GM12865 (cell line): ENCODE data around the gene LRTM1.

Experiments
- DNase-seq: peaks from one replicate; pipeline ENCODE4 v3.0.0; 2010; ENCODE audit warnings: low read depth
- H3K4me3 ChIP-seq: 2 replicates; pipeline ENCODE4 v1.5.1; 2011; ENCODE audit warnings: mild to moderate bottlenecking, low read depth, low read length, control low read depth
- TF ChIP-seq, protein P1 (sequence below): IDR thresholded peaks from 2 replicates; pipeline ENCODE4 v1.5.1; 2011; ENCODE audit warnings: low read length, control low read depth, low read depth, inconsistent platforms; ENCODE audit not compliant: insufficient read depth; ENCODE audit errors: missing control alignments

LRTM1 gene

DNA sequence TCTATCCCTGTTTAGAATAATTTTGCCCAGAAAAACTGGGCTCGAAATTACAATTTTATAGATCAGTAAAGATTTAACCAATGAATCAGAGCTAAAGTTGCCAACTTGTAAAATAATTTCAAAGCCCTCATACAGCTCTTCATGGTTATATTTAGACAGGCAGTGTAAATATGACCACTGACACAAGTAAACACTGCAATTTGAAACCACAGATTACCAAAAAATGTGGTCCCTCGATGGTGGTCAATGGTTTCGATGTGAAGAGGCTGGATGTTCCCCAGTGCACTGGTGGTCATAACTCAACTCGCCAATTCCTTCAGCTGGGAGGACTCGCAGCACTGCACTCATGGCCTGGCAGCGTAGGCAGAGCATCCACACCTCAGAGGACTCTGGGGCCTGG is 28.6 kb downstream of the LRTM1 start:
- DNase-seq: no peak
- TF ChIP-seq, protein P1, sequence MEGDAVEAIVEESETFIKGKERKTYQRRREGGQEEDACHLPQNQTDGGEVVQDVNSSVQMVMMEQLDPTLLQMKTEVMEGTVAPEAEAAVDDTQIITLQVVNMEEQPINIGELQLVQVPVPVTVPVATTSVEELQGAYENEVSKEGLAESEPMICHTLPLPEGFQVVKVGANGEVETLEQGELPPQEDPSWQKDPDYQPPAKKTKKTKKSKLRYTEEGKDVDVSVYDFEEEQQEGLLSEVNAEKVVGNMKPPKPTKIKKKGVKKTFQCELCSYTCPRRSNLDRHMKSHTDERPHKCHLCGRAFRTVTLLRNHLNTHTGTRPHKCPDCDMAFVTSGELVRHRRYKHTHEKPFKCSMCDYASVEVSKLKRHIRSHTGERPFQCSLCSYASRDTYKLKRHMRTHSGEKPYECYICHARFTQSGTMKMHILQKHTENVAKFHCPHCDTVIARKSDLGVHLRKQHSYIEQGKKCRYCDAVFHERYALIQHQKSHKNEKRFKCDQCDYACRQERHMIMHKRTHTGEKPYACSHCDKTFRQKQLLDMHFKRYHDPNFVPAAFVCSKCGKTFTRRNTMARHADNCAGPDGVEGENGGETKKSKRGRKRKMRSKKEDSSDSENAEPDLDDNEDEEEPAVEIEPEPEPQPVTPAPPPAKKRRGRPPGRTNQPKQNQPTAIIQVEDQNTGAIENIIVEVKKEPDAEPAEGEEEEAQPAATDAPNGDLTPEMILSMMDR: no peak
- no peak overlapping the region for H3K4me3 ChIP-seq

DNA sequence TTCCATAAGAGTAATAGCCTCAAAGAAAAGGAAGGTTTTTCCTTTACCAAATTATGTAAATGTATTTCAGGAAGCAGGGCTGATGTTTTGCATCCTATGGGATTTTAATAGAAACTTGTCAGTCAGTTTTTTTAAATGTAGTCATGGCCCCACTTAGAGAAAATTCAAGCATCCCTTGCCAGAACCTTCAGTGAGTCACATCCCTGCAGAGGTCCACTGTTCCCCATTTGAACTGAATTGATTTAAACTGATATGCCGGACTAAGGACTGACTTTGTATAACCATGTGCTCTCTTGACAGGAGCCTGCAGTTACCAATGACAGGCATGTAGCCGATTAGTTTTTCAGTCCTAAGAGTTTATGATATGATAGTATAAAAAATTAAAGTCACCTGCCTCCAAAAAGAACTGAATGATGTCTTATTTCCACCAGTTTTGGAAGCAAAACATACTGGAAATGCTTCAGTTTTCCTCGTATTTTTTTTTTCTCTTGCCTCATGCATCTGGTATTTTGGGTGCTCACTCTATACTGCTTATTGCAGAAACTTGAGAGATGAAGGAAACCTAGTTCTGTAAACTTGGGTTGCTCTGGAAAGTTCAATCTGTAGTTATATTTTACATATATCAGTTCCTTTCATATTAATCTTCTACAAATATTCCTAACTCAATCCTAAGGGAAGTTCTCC is 30.7 kb downstream of the LRTM1 start:
- no peak for DNase-seq
- no peak overlapping the region for H3K4me3 ChIP-seq
- TF ChIP-seq, protein P1: no peak

DNA sequence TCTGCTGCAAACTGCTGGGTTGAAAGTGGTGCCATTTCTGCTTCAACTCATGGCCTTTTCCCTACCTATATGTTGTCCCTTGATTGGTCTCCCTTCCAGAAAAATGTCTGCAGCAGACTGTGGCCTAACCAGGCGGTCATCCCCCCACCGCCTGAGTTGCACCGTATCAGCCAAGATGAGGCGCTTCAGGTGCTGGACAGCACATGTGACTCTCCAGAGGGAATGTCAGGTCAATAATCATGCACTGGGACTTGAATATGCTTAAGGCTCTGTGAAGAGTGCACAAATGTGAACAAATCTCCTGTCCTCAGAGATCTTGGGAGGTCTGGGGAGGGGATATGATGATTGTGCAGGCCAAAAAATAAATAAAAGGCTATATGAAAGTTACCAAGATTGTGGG is 32.2 kb downstream of the LRTM1 start:
- TF ChIP-seq, protein P1: no peak
- no peak for DNase-seq

DNA sequence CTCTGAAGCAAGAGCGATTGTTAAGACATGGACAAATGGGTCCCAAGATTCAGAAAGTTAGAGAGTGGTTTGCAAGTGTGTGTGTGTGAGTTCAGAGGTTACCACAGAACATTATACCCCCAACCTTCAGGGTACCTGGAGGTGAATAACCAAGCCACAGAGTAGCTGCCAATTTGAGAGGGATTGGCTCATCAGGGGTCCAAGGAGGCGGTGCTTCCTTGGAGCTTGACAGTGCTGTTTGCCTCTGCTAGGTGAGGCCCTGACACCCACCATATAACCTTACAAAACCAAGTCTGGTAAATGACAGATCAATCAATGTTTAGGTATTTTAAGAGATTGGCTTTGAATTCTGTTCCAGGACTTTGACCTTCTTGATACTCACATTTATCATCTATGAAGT is 35.7 kb downstream of the LRTM1 start:
- TF ChIP-seq, protein P1: no peak
- no peak for DNase-seq
- no peak overlapping the region for H3K4me3 ChIP-seq

More for the DNA sequence above, 32.2 kb downstream of the LRTM1 start:
- H3K4me3 ChIP-seq: no peak overlapping the region

GRCh38 chr3:54891540-54891897 is 36.3 kb downstream of the LRTM1 start:
- no peak overlapping the region for H3K4me3 ChIP-seq
- TF ChIP-seq, protein P1: no peak
- peak; percentile 7 for DNase-seq

DNA sequence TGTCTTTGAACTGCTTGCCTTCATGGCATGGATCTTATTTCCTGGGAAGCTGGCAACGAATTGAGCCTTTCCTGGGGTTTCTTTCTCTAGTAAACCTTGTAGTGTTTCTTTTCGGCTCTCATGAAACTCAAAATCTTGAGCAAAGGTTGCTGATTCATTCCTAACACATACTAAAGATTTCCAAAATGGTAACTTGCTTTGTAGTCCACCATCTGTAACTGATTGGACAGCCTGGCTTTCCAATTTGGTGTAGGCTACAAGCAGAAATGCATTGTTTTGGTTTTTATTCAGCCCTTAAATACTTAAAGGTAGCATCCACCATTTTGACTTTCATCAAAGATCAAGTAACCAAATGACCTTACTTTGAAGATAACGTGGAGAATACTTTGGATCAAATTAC is 38.1 kb downstream of the LRTM1 start:
- DNase-seq: no peak
- TF ChIP-seq, protein P1: no peak
- no peak overlapping the region for H3K4me3 ChIP-seq

DNA sequence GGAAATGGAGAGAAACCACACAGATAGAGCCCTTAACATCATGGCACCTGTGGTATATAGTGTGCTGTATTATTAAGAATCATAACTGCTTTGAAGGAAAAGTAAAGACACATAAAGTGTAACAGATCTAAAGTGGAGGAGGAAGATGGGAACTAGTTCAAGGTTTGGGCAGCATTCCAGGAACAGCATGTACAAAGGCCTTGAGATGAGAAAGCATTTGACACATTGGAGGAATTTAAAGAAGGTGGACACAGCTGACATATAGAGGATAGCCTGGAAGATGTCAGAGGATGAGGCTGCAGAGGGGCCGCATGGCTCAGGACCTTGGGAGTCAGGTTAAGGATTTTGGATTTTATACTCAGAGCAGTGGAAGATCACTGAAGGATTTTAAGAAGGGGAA is 39.0 kb downstream of the LRTM1 start:
- H3K4me3 ChIP-seq: no peak overlapping the region
- TF ChIP-seq, protein P1: no peak
- DNase-seq: no peak
